HT1080 (cell line): Measurements from ENCODE around the gene BACH2. TPM values are rescaled to one million over a fixed set of nuclear protein-coding genes. Genes with fewer than 3 reads are reported as not detected.
"Not testable (repeated sequence)": the region's sequence is repeated elsewhere in the genome, so short reads cannot be mapped to it uniquely, and the experiment has no call there.

Source experiments
- DNase-seq: peaks from one replicate; pipeline ENCODE4 v3.0.0-alpha.2; 2015; ENCODE audit warnings: low read depth
- total RNA-seq: library from RNA; depleted of rRNA; stranded (reverse); fragments of >200 nt; shearing (Covaris generic); gene quantifications from 2 replicates; pipeline ENCODE4 v1.2.3, GENCODE V29; 2014

The BACH2 gene
- total RNA-seq, 1 experiment from 2014 or later, result 0.87 TPM

- no peak for DNase-seq
Observed at GRCh38 chr6:90127595-90127994, 169.0 kb downstream of the BACH2 start.

DNA sequence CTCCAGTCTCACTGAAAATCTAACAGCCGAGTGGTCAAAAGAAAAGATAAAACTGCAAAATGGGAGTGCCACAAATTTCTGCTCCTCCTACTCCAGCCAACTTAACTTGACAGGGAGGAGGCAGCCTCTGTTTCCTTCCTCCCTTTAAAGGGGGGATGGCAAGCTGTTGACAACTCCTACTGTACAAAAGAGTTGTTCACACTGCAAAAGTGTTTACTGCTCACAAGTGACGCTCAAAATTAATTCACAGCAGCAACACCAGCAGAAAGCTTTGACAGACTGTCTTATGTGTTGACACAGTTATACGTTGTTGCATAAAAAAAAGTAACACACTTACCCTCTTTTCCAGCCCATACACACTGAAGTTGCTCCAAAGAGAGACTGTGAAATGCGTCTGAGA is 169.8 kb downstream of the BACH2 start:
- no peak for DNase-seq

DNA sequence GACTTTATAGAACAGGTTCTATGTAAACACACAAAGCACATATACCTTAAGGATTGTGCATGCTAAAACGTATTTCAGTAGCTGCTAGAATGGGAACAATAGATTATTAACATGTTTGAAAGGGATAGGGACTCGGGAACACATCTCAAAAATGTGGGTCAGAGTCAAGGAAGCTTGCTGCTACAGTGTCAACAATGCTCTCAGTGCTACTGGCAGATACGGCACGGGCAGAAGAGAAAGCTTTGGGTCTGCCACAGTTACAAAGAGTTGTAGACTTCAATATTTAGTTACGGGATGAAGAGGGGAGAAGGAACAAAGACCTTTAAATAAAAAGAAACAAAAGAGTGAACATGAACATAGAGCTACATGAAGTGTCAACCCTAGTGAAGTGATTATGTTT is 170.5 kb downstream of the BACH2 start:
- DNase-seq, result no peak

GRCh38 chr6:90124874-90125510 is 171.7 kb downstream of the BACH2 start:
- no peak for DNase-seq

DNA sequence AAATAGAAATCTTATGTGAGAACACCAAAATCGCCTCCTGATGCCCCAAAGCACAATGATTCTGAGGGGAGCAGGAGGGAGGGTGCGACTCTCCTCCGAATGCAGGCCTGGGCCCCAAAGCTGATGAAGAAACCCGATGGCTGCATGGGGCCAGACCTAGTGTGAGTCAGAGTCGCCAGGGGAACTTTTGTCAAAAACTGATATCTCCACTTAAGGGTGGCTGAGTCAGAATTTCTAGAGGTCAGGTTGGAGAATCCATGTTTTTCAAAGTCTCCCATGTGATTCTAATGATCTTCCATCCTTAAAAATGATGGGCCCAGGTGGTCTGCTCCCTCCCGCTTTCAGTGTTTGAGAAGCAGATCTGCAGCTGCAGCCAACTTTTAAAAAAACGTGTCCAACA is 172.8 kb downstream of the BACH2 start:
- peak; percentile 11 for DNase-seq

DNA sequence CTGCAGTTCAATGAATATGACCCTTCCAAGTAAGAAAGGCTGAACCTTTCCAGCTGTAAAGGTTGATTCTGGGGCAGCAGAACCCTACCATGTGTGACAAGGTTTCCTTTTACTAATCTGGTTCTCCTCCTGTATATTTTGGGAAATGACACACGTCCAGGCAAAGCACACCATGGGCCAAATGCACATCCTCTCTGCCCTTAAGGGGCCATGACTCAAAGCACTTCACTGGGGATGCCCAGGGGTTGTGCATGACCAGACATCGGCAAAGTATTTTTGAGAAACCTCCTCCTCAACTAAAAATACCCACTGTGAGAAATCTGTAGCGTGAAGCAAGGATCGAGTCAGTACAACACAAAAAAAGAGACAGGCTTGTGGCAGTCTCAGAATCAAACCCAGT is 174.7 kb downstream of the BACH2 start:
- DNase-seq, result peak; percentile 50

GRCh38 chr6:90120327-90120726 is 176.3 kb downstream of the BACH2 start:
- no peak for DNase-seq

- no peak for DNase-seq
Observed at GRCh38 chr6:90119618-90120017, 177.0 kb downstream of the BACH2 start.

DNA sequence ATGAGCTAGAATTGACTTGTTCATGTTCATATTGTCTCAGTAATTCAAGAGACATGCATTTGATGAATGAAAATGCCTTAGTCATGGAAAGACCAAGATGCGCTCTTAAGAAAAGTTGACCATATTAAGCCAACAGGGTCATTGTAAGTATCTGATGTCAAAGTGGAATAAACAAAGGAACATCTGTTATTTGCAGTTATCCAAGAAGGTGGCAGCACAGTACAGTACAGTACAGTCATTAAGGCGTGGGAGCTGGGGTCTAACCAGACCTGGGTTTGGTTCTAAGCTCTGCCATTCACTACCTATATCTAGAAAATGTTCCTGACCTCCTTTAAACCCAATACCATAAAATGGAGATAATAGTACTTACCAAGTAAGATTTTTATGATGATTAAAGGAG is 178.1 kb downstream of the BACH2 start:
- DNase-seq, result no peak

GRCh38 chr6:90118069-90118468 is 178.6 kb downstream of the BACH2 start:
- no peak for DNase-seq

GRCh38 chr6:90116126-90116525 is 180.5 kb downstream of the BACH2 start:
- not testable (repeated sequence) for DNase-seq

- no peak for DNase-seq
Observed at GRCh38 chr6:90113389-90113788, 183.3 kb downstream of the BACH2 start.

DNA sequence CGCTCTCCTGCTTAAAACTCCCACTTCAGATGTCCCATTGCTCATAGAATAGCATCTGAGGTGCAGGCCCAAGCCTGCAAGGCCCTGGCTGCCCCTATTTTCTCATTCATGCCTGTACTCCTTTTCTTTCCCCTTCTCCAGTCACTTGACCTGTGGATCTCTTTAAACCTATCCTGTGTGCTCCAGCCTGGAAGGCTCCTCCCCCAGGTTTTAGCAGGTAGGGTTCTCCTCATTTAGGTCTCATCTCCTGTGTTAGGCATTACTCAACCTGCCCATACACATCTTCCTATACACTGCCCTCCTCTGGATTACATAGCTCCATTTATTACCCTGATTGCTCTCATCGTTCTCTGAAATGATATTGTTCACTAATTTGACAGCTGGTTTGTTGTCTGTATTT is 185.3 kb downstream of the BACH2 start:
- no peak for DNase-seq

GRCh38 chr6:90110971-90111370 is 185.7 kb downstream of the BACH2 start:
- no peak for DNase-seq

GRCh38 chr6:90109141-90109540 is 187.5 kb downstream of the BACH2 start:
- no peak for DNase-seq

GRCh38 chr6:90107771-90108282 is 188.8 kb downstream of the BACH2 start:
- no peak for DNase-seq

- DNase-seq, result no peak
Observed at GRCh38 chr6:90107371-90107770, 189.3 kb downstream of the BACH2 start.

DNA sequence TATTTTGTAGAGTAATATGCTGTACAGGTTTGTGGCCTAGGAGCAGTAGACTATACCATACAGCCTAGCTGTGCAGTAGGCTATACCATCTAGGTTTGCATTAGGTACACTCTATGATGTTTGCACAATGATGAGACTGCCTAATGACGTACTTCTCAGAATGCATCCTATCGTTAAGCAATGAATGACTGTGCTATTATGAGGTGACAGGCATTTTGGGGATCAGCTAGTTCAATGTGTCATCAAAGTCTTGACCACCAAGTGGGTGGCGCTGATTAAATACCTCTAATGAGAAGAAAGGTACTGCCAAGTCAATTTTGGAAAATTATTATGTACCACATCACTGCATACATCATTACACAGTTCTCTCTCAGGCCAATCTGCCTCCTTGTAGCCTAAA is 190.2 kb downstream of the BACH2 start:
- no peak for DNase-seq

DNA sequence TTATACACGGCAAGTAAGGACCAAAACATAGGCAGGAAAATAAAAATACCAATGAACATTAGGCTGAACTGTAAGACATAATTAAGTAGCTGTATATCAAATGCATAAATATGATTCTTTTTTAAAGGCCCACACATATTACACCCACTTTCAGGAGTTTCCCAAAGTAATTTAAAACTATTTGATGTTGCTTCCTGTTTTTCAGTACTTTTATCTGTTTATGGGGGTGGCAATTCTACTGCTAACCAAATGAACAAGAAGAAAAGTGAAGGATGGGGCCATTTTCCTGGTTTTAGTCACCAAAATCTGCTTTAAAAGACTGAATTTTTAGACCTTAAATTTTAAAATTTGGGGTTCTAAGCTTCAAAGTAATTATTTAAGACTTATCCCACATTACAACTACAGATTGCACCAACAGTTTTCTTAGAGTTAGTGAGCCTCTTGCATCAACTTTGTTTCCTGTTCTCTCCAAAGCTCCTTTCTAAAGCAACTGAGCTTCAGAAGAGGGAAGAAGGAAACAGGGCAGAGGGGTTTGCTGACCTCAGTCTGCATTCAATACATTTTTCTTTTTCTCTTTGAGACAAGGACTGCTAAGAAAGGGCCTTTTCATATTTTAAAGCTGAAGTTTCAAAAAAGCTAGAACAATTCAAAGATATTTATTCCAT is 191.0 kb downstream of the BACH2 start:
- no peak for DNase-seq

- DNase-seq, result no peak
Observed at GRCh38 chr6:90103056-90103800, 193.4 kb downstream of the BACH2 start.

DNA sequence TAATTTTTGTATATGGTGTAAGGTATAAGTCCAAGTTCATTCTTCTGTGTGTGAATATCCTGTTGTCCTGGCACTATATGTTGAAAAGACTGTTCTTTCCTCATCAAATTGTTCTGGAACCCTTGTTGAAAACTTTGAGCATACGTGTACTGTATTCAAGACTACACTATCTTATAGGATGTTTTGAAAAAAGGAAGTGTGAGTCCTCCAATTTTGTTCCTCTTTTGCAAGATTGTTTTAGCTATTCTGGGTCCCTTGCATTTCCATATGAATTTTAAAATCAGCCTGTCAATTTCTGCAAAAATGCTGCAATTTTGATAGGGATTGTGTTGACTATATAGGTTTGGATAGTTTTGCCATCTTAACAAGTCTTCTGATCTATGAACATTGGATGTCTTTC is 195.2 kb downstream of the BACH2 start:
- DNase-seq, result no peak

DNA sequence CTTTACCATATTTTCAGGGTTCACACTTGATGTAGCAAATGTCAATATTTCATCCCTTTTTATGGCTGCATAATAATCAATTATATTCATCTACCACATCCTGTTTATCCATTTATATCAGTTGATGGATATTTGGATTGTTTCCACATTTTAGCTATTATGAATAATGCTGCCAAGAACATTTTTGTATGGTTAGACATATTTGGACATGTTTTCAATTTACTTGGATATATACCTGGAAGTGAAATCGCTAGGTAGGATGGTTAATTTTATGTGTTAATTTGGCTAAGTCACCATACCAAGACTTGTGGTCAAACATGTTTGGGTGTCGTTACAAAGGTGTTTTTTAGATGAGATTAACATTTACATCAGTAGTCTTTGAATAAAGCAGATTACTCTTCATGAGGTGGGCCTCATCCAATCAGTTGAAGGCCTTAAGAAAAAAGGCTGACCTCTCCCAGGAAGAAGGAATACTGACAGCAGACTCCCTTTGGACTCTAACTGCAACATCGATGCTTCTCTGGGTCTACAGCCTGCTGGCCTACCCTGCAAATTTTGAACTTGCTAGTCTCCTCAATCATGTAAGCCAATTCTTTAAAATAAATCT is 196.5 kb downstream of the BACH2 start:
- DNase-seq, result no peak
